ENCODE data around the gene SAG.

SAG gene

GRCh38 chr2:233352141-233352842 is 44.7 kb downstream of the SAG start:
- no peaks in the 10 kb centered on the region for H3K36me3 ChIP-seq (ENCODE audit: control insufficient read depth in 5 of 5, insufficient read depth in 5 of 5, low read length in 5 of 5)
- H3K4me3 ChIP-seq (ENCODE audit: low read depth in 1 of 5, low read length in 5 of 5), result no peak overlapping the region
- no peak overlapping the region for H3K9ac ChIP-seq (ENCODE audit: low read length in 5 of 5)
- peaks cover 0 to 46% (median 37%) of the 10 kb centered on the region in 5 donors for H3K4me1 ChIP-seq (ENCODE audit: control insufficient read depth in 5 of 5, insufficient read depth in 5 of 5, low read length in 5 of 5)
- H3K27ac ChIP-seq (ENCODE audit: low read depth, low read length), result no peak overlapping the region
- H3K27me3 ChIP-seq (ENCODE audit: control insufficient read depth in 5 of 5, insufficient read depth in 4 of 5, low read length in 5 of 5), result peaks cover 0 to 6% (median 0%) of the 10 kb centered on the region in 5 donors
- H3K9me3 ChIP-seq (ENCODE audit: control insufficient read depth in 5 of 5, low read length in 5 of 5), result no peaks in the 10 kb centered on the region

- no peak overlapping the region for H3K27ac ChIP-seq (ENCODE audit: low read depth, low read length)
- peaks cover 0 to 50% (median 43%) of the 10 kb centered on the region in 5 donors for H3K4me1 ChIP-seq (ENCODE audit: control insufficient read depth in 5 of 5, insufficient read depth in 5 of 5, low read length in 5 of 5)
- no peaks in the 10 kb centered on the region for H3K36me3 ChIP-seq (ENCODE audit: control insufficient read depth in 5 of 5, insufficient read depth in 5 of 5, low read length in 5 of 5)
- H3K27me3 ChIP-seq (ENCODE audit: control insufficient read depth in 5 of 5, insufficient read depth in 4 of 5, low read length in 5 of 5), result peaks cover 0 to 6% (median 0%) of the 10 kb centered on the region in 5 donors
- peak overlapping the region; percentile 58 to 71 (median 68) for H3K4me3 ChIP-seq (ENCODE audit: low read depth in 1 of 5, low read length in 5 of 5)
- H3K9me3 ChIP-seq (ENCODE audit: control insufficient read depth in 5 of 5, low read length in 5 of 5), result no peaks in the 10 kb centered on the region
- H3K9ac ChIP-seq (ENCODE audit: low read length in 5 of 5), result peak overlapping the region in 3 of 5 donors; percentile 49 to 68 (median 57)
Measured at GRCh38 chr2:233353101-233353768, 45.6 kb downstream of the SAG start.

- Histone ChIP-seq H3K4me3 (ENCODE audit: low read depth in 1 of 5, low read length in 5 of 5) (peak within 1 kb of the TSS; percentile 74 to 84 (median 79)), H3K4me1 (ENCODE audit: control insufficient read depth in 5 of 5, insufficient read depth in 5 of 5, low read length in 5 of 5) (peaks cover 0 to 53% (median 44%) of the 10 kb centered on the region in 5 donors), H3K9me3 (ENCODE audit: control insufficient read depth in 5 of 5, low read length in 5 of 5) (no peaks in the 10 kb centered on the region), H3K27ac (ENCODE audit: low read depth, low read length) (no peak within 1 kb of the TSS), H3K36me3 (ENCODE audit: control insufficient read depth in 5 of 5, insufficient read depth in 5 of 5, low read length in 5 of 5) (no peaks in the 10 kb centered on the region), H3K27me3 (ENCODE audit: control insufficient read depth in 5 of 5, insufficient read depth in 4 of 5, low read length in 5 of 5) (peaks cover 0 to 6% (median 0%) of the 10 kb centered on the region in 5 donors), H3K9ac (ENCODE audit: low read length in 5 of 5) (peak within 1 kb of the TSS; percentile 16 to 81 (median 73))
Measured at GRCh38 chr2:233353769-233354499, 46.3 kb downstream of the SAG start, which contains the start of gene DGKD. Gene DGKD (plus strand): TSS chr2:233354494. CDS start chr2:233354519, 25 bp downstream.

GRCh38 chr2:233354500-233354924 is 46.9 kb downstream of the SAG start:
- Histone ChIP-seq H3K4me1 (ENCODE audit: control insufficient read depth in 5 of 5, insufficient read depth in 5 of 5, low read length in 5 of 5) (peaks cover 0 to 48% (median 40%) of the 10 kb centered on the region in 5 donors), H3K27ac (ENCODE audit: low read depth, low read length) (no peak overlapping the region), H3K9me3 (ENCODE audit: control insufficient read depth in 5 of 5, low read length in 5 of 5) (no peaks in the 10 kb centered on the region), H3K9ac (ENCODE audit: low read length in 5 of 5) (no peak overlapping the region), H3K36me3 (ENCODE audit: control insufficient read depth in 5 of 5, insufficient read depth in 5 of 5, low read length in 5 of 5) (no peaks in the 10 kb centered on the region), H3K4me3 (ENCODE audit: low read depth in 1 of 5, low read length in 5 of 5) (peak overlapping the region in 4 of 5 donors; percentile 75 to 84 (median 80)), H3K27me3 (ENCODE audit: control insufficient read depth in 5 of 5, insufficient read depth in 4 of 5, low read length in 5 of 5) (no peaks in the 10 kb centered on the region)

GRCh38 chr2:233354971-233355574 is 47.5 kb downstream of the SAG start:
- no peaks in the 10 kb centered on the region for H3K9me3 ChIP-seq (ENCODE audit: control insufficient read depth in 5 of 5, low read length in 5 of 5)
- no peaks in the 10 kb centered on the region for H3K27me3 ChIP-seq (ENCODE audit: control insufficient read depth in 5 of 5, insufficient read depth in 4 of 5, low read length in 5 of 5)
- peaks cover 0 to 48% (median 38%) of the 10 kb centered on the region in 5 donors for H3K4me1 ChIP-seq (ENCODE audit: control insufficient read depth in 5 of 5, insufficient read depth in 5 of 5, low read length in 5 of 5)
- H3K27ac ChIP-seq (ENCODE audit: low read depth, low read length), result no peak overlapping the region
- peak overlapping the region; percentile 74 to 84 (median 79) for H3K4me3 ChIP-seq (ENCODE audit: low read depth in 1 of 5, low read length in 5 of 5)
- peak overlapping the region; percentile 16 to 81 (median 73) for H3K9ac ChIP-seq (ENCODE audit: low read length in 5 of 5)
- H3K36me3 ChIP-seq (ENCODE audit: control insufficient read depth in 5 of 5, insufficient read depth in 5 of 5, low read length in 5 of 5), result no peaks in the 10 kb centered on the region

- no peaks in the 10 kb centered on the region for H3K36me3 ChIP-seq (ENCODE audit: control insufficient read depth in 5 of 5, insufficient read depth in 5 of 5, low read length in 5 of 5)
- H3K9me3 ChIP-seq (ENCODE audit: control insufficient read depth in 5 of 5, low read length in 5 of 5), result no peaks in the 10 kb centered on the region
- H3K27me3 ChIP-seq (ENCODE audit: control insufficient read depth in 5 of 5, insufficient read depth in 4 of 5, low read length in 5 of 5), result no peaks in the 10 kb centered on the region
- peaks cover 0 to 55% (median 40%) of the 10 kb centered on the region in 5 donors for H3K4me1 ChIP-seq (ENCODE audit: control insufficient read depth in 5 of 5, insufficient read depth in 5 of 5, low read length in 5 of 5)
- peak overlapping the region in 1 of 5 donors; percentile 75 for H3K4me3 ChIP-seq (ENCODE audit: low read depth in 1 of 5, low read length in 5 of 5)
- H3K9ac ChIP-seq (ENCODE audit: low read length in 5 of 5), result no peak overlapping the region
- H3K27ac ChIP-seq (ENCODE audit: low read depth, low read length), result no peak overlapping the region
Measured at GRCh38 chr2:233355916-233356315, 48.3 kb downstream of the SAG start.

GRCh38 chr2:233356546-233357308 is 49.1 kb downstream of the SAG start:
- Histone ChIP-seq H3K9me3 (ENCODE audit: control insufficient read depth in 5 of 5, low read length in 5 of 5) (no peaks in the 10 kb centered on the region), H3K27me3 (ENCODE audit: control insufficient read depth in 5 of 5, insufficient read depth in 4 of 5, low read length in 5 of 5) (no peaks in the 10 kb centered on the region), H3K4me3 (ENCODE audit: low read depth in 1 of 5, low read length in 5 of 5) (no peak overlapping the region), H3K4me1 (ENCODE audit: control insufficient read depth in 5 of 5, insufficient read depth in 5 of 5, low read length in 5 of 5) (peaks cover 0 to 62% (median 45%) of the 10 kb centered on the region in 5 donors), H3K36me3 (ENCODE audit: control insufficient read depth in 5 of 5, insufficient read depth in 5 of 5, low read length in 5 of 5) (no peaks in the 10 kb centered on the region), H3K27ac (ENCODE audit: low read depth, low read length) (no peak overlapping the region), H3K9ac (ENCODE audit: low read length in 5 of 5) (no peak overlapping the region)

GRCh38 chr2:233358335-233358734 is 50.7 kb downstream of the SAG start:
- Histone ChIP-seq H3K27ac (ENCODE audit: low read depth, low read length) (peak overlapping the region; percentile 12), H3K36me3 (ENCODE audit: control insufficient read depth in 5 of 5, insufficient read depth in 5 of 5, low read length in 5 of 5) (no peaks in the 10 kb centered on the region), H3K4me1 (ENCODE audit: control insufficient read depth in 5 of 5, insufficient read depth in 5 of 5, low read length in 5 of 5) (peaks cover 0 to 59% (median 45%) of the 10 kb centered on the region in 5 donors), H3K4me3 (ENCODE audit: low read depth in 1 of 5, low read length in 5 of 5) (no peak overlapping the region), H3K27me3 (ENCODE audit: control insufficient read depth in 5 of 5, insufficient read depth in 4 of 5, low read length in 5 of 5) (no peaks in the 10 kb centered on the region), H3K9ac (ENCODE audit: low read length in 5 of 5) (no peak overlapping the region), H3K9me3 (ENCODE audit: control insufficient read depth in 5 of 5, low read length in 5 of 5) (no peaks in the 10 kb centered on the region)

- H3K4me1 ChIP-seq (ENCODE audit: control insufficient read depth in 5 of 5, insufficient read depth in 5 of 5, low read length in 5 of 5), result peaks cover 0 to 53% (median 39%) of the 10 kb centered on the region in 5 donors
- peaks cover 0 to 2% (median 0%) of the 10 kb centered on the region in 5 donors for H3K9me3 ChIP-seq (ENCODE audit: control insufficient read depth in 5 of 5, low read length in 5 of 5)
- H3K9ac ChIP-seq (ENCODE audit: low read length in 5 of 5), result no peak overlapping the region
- peak overlapping the region; percentile 12 for H3K27ac ChIP-seq (ENCODE audit: low read depth, low read length)
- no peak overlapping the region for H3K4me3 ChIP-seq (ENCODE audit: low read depth in 1 of 5, low read length in 5 of 5)
- H3K27me3 ChIP-seq (ENCODE audit: control insufficient read depth in 5 of 5, insufficient read depth in 4 of 5, low read length in 5 of 5), result no peaks in the 10 kb centered on the region
- peaks cover 0 to 4% (median 0%) of the 10 kb centered on the region in 5 donors for H3K36me3 ChIP-seq (ENCODE audit: control insufficient read depth in 5 of 5, insufficient read depth in 5 of 5, low read length in 5 of 5)
Measured at GRCh38 chr2:233358947-233359346, 51.3 kb downstream of the SAG start.
